ENCODE measurements around the gene SEC22A.

The SEC22A gene

GRCh38 chr3:123284399-123285010, 82.8 kb downstream of the SEC22A start:
- peaks cover 7% of the 10 kb centered on the region for H3K27me3 Mint-ChIP-seq
- no peaks in the 10 kb centered on the region for H3K9me3 Mint-ChIP-seq
- no peak for DNase-seq
- no peak overlapping the region for H3K27ac Mint-ChIP-seq
- no peaks in the 10 kb centered on the region for H3K4me1 Mint-ChIP-seq (ENCODE audit: low read depth)
- H3K36me3 Mint-ChIP-seq (ENCODE audit: low read depth), result no peaks in the 10 kb centered on the region
- no peak overlapping the region for H3K4me3 Mint-ChIP-seq

GRCh38 chr3:123285066-123285465, 83.3 kb downstream of the SEC22A start:
- H3K27ac Mint-ChIP-seq, result no peak overlapping the region
- H3K27me3 Mint-ChIP-seq, result peaks cover 7% of the 10 kb centered on the region
- no peak for DNase-seq
- no peak overlapping the region for H3K4me3 Mint-ChIP-seq
- H3K4me1 Mint-ChIP-seq (ENCODE audit: low read depth), result no peaks in the 10 kb centered on the region
- H3K36me3 Mint-ChIP-seq (ENCODE audit: low read depth), result no peaks in the 10 kb centered on the region
- H3K9me3 Mint-ChIP-seq, result peaks cover 3% of the 10 kb centered on the region

GRCh38 chr3:123285479-123285878, 83.7 kb downstream of the SEC22A start:
- Mint-ChIP-seq H3K9me3 (peaks cover 3% of the 10 kb centered on the region), H3K36me3 (ENCODE audit: low read depth) (no peaks in the 10 kb centered on the region), H3K27me3 (peaks cover 7% of the 10 kb centered on the region), H3K4me1 (ENCODE audit: low read depth) (no peaks in the 10 kb centered on the region), H3K4me3 (no peak overlapping the region), H3K27ac (no peak overlapping the region)
- DNase-seq, result no peak

DNA sequence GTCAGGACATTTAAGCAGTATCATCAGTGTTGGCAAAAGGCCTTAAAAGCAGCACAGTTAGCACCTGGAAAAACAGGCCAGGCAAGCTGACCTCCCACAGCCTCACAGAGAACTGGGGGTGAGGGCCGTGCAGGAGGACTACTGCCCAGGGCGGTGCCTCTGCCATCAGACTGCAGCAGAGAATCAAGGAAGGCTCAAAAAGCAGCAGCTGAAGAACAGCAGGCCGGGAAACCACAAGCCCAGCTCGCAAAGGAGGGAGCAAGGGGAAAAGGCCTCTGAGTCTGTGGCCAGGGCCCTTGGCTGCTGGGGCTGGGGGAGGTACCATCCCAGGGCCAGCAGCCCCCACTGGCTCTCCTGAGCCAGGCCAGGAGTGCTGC, 84.2 kb downstream of the SEC22A start:
- Mint-ChIP-seq H3K4me1 (ENCODE audit: low read depth) (no peaks in the 10 kb centered on the region), H3K27me3 (peaks cover 7% of the 10 kb centered on the region), H3K27ac (no peak overlapping the region), H3K4me3 (no peak overlapping the region), H3K9me3 (peaks cover 3% of the 10 kb centered on the region), H3K36me3 (ENCODE audit: low read depth) (no peaks in the 10 kb centered on the region)
- no peak for DNase-seq

DNA sequence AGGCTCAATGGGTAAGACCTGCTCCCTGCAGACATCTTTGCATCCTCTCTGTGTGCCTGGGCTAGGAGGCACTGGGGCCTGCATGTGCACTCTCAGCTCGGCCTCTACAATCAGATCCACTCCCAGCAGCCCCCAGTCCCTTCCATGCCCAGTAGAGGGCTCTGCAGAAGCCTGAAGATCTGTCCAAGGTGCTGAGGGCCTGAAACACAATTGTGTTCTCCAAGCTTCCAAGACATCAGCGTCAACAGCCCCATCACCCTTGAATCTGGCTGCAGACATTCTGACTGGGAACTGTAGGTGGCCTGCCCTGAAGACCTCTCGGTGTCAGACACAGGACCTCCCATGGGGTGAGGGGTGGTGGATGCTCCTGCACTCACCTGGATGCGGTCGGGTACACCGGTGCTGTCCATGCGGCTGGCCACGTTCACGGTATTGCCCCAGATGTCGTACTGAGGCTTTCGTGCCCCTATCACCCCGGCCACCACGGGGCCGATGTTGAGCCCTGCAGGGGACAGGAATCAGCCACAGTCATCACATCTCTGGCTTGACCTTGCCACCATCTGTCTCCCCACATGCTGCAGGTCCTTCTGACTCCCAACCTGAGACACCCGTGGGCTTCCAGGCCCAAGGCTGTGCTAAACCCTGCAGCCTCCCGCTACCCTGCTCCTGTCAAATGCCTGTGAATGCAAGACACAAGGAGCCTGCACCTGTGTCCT, 84.7 kb downstream of the SEC22A start:
- Mint-ChIP-seq H3K36me3 (ENCODE audit: low read depth) (no peaks in the 10 kb centered on the region), H3K4me3 (no peak overlapping the region), H3K27ac (no peak overlapping the region), H3K4me1 (ENCODE audit: low read depth) (no peaks in the 10 kb centered on the region), H3K9me3 (peaks cover 3% of the 10 kb centered on the region), H3K27me3 (peaks cover 7% of the 10 kb centered on the region)
- peak; percentile 42 for DNase-seq

DNA sequence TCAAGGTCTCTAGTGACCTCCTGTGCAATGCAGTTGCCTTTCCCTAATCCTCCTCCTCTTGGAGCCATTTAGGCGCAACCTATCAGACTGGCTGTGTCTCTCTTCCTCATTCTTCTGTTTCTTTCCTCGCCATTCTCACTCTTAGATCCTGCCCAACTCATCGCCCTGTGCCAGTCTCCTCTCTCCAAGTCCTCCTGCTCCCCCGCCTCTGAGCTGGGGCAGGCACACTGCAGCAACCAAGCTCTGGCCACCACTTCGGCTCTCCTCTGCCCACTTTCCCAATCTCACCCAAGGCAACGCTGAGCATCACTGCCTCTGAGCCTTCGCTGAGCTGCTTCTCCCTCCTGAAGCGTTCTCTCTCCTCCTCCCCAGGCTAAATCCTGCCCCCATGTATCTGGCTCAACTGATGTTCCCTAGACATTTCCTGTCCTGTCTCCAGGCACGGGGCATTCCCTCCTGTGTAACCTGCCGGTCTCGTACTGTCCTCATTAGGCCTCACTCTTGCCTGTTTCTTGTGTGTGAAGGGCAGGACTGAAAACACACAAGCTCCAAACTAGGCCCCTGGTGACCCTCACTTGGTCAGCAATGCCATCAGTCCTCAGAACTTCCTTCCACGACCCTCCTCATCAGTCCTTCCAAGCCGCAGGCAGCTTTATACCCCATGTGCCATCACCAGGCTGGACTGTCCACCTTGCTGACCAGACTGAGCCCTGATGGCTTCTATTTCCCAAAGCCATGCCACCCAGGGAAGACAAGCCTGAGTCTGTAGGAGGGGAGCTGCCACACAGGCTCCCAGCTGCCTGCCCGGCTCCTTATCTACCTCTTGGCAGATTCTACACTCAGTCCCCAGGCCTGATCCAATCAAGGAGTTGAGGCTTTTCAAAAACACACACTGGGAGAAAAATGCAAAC, 85.6 kb downstream of the SEC22A start:
- Mint-ChIP-seq H3K27ac (no peak overlapping the region), H3K9me3 (peaks cover 3% of the 10 kb centered on the region), H3K36me3 (ENCODE audit: low read depth) (no peaks in the 10 kb centered on the region), H3K4me3 (no peak overlapping the region), H3K27me3 (peaks cover 7% of the 10 kb centered on the region), H3K4me1 (ENCODE audit: low read depth) (no peaks in the 10 kb centered on the region)
- no peak for DNase-seq

- peaks cover 7% of the 10 kb centered on the region for H3K27me3 Mint-ChIP-seq
- no peak overlapping the region for H3K27ac Mint-ChIP-seq
- H3K4me3 Mint-ChIP-seq, result no peak overlapping the region
- H3K9me3 Mint-ChIP-seq, result peaks cover 3% of the 10 kb centered on the region
- no peak for DNase-seq
- H3K36me3 Mint-ChIP-seq (ENCODE audit: low read depth), result no peaks in the 10 kb centered on the region
- H3K4me1 Mint-ChIP-seq (ENCODE audit: low read depth), result no peaks in the 10 kb centered on the region
Observed at GRCh38 chr3:123287962-123288302, 86.2 kb downstream of the SEC22A start.

GRCh38 chr3:123289391-123290106, 87.8 kb downstream of the SEC22A start:
- Mint-ChIP-seq H3K4me3 (no peak overlapping the region), H3K9me3 (peaks cover 3% of the 10 kb centered on the region), H3K4me1 (ENCODE audit: low read depth) (no peaks in the 10 kb centered on the region), H3K36me3 (ENCODE audit: low read depth) (no peaks in the 10 kb centered on the region), H3K27ac (no peak overlapping the region), H3K27me3 (peaks cover 7% of the 10 kb centered on the region)
- no peak for DNase-seq

GRCh38 chr3:123290107-123290930, 88.6 kb downstream of the SEC22A start:
- H3K4me3 Mint-ChIP-seq, result no peak overlapping the region
- peaks cover 7% of the 10 kb centered on the region for H3K27me3 Mint-ChIP-seq
- peaks cover 3% of the 10 kb centered on the region for H3K9me3 Mint-ChIP-seq
- H3K27ac Mint-ChIP-seq, result no peak overlapping the region
- H3K36me3 Mint-ChIP-seq (ENCODE audit: low read depth), result no peaks in the 10 kb centered on the region
- DNase-seq, result no peak
- H3K4me1 Mint-ChIP-seq (ENCODE audit: low read depth), result no peaks in the 10 kb centered on the region

DNA sequence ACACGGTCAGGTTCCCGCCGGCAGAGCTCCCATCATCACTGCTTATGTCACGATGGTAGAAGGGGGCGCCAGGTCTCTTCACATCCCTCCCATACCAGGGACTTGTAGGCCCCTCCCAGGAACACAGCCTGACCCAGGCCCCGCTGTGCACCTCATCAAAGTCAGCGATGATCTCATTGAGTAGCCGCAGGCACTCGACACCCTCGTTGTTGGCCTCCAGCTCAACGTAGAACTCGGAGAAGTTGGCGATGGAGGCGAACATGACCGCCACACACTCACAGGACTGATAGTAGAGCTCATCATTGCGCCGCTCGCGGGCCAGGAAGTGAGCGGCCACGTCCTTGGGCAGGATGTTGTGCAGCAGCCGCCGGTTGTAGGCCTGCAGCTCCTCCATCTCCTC, 89.2 kb downstream of the SEC22A start:
- Mint-ChIP-seq H3K27ac (no peak overlapping the region), H3K4me3 (no peak overlapping the region), H3K9me3 (peaks cover 3% of the 10 kb centered on the region), H3K4me1 (ENCODE audit: low read depth) (no peaks in the 10 kb centered on the region), H3K27me3 (peaks cover 7% of the 10 kb centered on the region), H3K36me3 (ENCODE audit: low read depth) (no peaks in the 10 kb centered on the region)
- DNase-seq, result no peak

DNA sequence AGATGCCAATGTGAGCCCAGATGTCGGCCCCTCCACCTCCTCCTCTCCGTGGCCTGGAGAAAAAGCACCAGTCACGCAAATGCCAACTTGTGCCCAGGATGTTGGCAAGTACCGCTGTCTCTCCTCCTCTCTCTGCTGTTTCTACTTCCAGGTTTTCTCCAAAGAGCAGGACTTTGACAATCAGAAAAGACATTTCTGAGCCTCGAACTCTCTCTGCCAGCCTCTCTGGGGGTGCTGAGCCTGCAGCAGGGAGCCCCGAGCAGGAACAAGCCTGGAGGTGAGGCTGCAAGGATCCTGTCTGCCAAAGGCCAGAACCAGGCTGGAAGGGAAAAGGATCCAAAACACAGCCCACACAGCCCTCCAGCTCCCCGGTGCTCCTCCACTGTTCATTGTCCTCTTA, 89.7 kb downstream of the SEC22A start:
- DNase-seq, result no peak
- Mint-ChIP-seq H3K9me3 (peaks cover 3% of the 10 kb centered on the region), H3K4me3 (no peak overlapping the region), H3K36me3 (ENCODE audit: low read depth) (no peaks in the 10 kb centered on the region), H3K27me3 (peaks cover 7% of the 10 kb centered on the region), H3K4me1 (ENCODE audit: low read depth) (no peaks in the 10 kb centered on the region), H3K27ac (no peak overlapping the region)

GRCh38 chr3:123292321-123293310, 90.9 kb downstream of the SEC22A start:
- Mint-ChIP-seq H3K9me3 (peaks cover 3% of the 10 kb centered on the region), H3K36me3 (ENCODE audit: low read depth) (no peaks in the 10 kb centered on the region), H3K4me1 (ENCODE audit: low read depth) (no peaks in the 10 kb centered on the region), H3K27ac (no peak overlapping the region), H3K4me3 (no peak overlapping the region), H3K27me3 (peaks cover under 1% of the 10 kb centered on the region)
- no peak for DNase-seq

Data from activated T-cell treated with anti-CD3 and anti-CD28 coated beads, Interleukin-2, amount 50 U/mL, for 24 hours (primary cell).